CD4-positive, alpha-beta T cell treated with Interleukin-12 subunit alpha and Interleukin-12 subunit beta, for 1 hour (primary cell): ENCODE measurements around the gene FBXW9.
"Not testable (repeated sequence)": the region's sequence is repeated elsewhere in the genome, so short reads cannot be mapped to it uniquely, and the experiment has no call there.

Experiments
- DNase-seq: peaks from one replicate; pipeline ENCODE4 v3.0.0-alpha.2; 2020

The FBXW9 gene

DNA sequence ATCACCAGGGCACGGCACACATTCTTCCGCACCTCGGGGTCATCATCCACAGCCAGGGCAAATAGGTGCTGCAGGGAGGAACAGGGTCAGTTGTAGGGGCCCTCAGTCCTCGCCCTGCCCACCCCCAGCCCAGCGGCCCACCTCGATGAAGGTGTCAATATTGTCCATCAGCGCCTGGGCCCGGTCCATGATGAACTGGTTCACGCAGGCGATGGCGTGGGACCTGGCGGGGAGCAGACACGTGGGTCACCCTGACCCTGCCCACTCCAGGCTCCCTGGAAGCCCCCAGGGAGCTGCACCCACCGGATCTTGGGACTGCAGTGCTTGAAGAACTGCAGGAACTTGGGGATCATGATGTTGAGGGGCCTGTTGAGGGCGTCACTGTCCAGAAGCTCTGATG is 18.7 kb upstream of the FBXW9 start:
- no peak for DNase-seq

DNA sequence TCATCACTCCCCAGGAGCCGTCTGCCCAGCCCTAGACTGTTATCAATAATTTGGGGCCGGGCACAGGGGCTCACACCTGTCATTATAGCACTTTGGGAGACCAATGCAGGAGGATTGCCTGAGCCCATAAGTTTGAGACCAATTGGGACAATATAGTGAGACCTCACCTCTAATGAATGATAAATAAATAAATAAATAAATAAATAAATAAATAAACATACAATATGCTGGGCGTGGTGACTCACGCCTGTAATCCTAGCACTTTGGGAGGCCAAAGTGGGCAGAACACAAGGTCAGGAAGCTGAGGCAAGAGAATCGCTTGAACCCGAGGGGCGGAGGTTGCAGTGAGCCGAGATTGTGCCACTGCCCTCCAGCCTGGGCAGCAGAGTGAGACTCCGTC is 16.9 kb upstream of the FBXW9 start:
- DNase-seq = not testable (repeated sequence)

DNA sequence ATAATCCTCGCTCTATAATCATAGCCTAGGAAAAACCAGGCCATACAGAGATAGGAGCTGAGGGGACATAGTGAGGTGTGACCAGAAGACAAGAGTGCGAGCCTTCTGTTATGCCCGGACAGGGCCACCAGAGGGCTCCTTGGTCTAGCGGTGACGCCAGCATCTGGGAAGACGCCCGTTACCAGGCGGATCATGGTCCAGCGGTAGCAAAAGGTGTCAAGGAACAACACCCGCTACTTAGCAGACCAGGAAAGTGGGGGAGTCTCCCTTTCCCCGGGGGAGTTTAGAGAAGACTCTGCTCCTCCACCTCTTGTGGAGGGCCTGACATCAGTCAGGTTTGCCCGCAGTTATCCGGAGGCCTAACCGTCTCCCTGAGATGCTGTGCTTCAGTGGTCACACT is 15.6 kb upstream of the FBXW9 start:
- DNase-seq = not testable (repeated sequence)

DNA sequence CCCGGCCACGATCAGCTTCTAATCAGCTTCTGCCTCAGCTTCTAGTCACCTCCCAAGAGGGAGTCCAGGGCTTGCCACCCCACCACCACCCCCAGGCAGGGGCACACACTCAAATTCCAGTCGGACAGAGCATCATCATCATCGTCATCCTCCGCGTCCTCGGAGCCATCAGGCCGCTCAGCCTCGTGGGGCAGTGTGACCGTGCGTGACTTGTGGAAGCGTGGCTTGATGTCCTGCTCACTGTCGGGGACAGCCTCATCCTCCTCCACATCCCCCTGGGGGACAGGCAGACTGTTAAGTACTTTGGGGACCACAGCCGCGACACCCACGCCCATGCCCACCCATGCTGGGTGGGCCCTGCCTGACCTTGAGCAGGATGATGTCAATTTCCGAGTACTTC is 14.8 kb upstream of the FBXW9 start:
- no peak for DNase-seq

DNA sequence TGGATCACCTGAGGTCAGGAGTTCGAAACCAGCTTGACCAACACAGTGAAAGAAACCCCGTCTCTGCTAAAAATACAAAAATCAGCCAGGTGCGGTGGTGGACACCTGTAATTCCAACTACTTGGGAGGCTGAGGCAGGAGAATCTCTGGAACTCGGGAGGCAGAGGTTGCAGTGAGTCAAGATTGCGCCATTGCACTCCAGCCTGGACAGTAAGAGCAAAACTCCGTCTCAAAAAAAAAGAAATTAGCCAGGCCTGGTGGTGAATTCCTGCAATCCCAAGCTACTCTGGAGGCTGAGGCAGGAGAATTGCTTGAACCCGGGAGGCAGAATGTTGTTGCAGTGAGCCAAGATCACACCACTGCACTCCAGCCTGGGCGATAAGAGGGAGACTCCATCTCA is 12.2 kb upstream of the FBXW9 start:
- DNase-seq = no peak

DNA sequence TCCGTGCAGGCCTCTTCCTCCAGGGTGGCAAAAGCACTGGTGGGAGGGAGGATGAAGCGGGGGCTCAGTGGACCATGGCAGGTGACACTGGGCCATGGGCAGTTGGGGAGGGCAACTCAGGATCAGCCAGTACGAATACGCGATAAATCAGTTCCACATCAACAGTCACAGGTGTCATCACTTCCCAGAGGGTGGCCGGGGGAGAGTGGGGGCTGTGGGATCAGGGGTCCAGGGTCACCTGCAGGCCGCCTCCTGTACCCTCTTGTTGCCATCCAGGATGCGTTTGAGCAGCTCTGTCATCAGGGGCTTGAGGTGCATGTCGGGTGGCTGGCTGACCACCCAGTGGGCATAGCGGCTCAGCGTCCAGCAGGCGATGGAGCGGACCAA is 9.9 kb upstream of the FBXW9 start:
- DNase-seq = no peak

DNA sequence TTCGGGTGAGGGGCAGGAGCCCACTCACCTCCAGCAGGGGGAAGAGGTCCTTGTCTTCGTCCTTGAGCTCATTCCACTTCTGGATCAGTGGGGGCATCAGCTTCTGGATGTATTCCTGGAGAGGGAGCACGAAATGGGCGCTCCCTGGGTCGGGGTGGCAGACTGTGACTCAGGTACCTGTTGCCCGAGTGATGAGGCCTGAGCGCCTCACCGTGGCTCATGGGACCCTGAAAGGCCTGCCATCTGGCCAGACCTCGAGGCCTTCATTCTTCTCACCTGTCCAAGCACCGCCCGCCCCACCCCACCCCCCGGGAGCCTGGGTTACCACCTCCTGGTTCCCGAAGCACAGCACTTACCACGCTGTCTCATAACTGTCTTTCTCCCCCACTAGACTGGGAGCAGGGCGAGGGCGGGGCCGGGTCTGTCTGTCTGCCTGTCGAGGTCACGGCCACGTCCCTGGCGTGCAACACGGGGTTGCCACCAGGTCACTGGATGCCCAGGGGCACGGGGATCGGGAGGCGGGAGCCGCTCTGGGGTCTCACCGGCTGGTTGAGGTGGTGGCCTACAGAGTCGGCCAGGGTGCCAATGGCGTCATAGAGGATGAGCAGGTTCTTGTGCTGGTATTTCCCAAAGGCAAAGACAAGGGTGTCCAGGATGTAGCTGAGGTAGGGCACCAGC is 9.4 kb upstream of the FBXW9 start:
- DNase-seq = no peak

DNA sequence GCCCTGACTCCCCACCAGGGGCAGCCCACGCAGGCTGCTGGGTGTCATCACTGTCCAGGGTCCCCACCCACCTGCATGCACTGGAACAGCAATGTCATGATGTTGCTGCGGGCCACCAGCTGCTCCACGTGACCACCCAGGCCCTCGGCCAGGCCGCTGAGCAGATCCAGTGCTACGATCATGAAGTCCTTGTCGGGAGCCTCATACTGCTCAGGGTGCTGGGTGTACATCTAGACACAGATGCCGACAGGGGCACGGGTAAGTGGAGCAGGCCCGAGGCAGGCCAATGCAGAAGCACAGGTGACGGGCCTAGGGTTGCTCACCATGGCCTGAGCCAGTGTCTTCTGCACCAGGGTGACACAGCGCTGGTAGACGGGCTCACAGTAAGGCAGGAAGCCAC is 8.7 kb upstream of the FBXW9 start:
- no peak for DNase-seq

DNA sequence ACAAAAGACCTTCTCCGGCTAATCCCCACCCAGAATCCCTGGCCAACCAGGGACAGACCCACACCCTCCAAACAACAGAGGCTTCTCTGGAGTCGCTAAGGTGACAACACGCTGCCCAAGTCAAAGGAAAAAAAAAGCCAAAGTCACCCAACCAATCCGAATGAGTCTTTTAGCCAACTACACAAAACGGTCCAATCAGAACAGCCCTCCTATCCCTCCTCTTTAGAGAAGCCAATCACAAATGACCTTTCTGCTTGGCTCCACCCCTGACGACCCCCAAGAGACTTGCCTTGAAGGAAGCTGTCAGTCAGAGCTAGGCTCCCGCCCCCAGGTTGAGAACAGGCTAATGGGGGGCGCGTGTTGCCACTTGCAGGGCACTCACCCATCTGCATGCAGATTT is 6.6 kb upstream of the FBXW9 start:
- DNase-seq = no peak

DNA sequence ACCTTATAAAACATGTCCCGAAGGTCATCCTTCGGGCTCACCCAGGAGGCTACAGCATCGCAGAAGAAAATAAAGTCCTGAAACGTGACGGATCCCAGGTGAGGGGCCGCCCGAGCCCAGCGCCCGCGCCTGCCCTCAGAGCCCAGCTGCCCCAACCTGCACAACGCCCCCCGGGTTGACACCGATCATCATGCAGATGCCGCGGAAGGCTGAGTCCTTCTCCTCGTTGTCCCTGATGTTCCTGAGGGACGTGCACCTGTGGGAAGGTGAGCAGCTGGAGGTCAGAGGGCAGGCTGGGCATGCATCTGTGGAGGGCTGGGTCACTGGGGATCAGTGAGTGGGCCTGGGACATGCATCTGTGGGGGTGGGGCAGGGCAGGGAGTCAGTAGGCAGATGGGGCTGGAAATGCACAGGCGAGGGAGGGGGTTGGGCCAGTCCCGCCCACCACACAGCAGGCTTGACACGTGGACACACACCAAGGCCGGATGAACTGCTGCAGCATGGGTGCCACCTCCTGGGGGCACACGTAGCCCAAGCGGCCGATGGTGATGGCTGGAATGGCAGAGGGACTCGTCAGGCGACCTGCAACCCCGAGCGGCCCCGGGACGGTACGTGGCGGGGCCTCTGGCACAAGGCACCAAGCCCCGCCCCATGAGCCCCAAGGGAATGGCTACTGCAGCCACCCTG is 5.3 kb upstream of the FBXW9 start:
- no peak for DNase-seq

DNA sequence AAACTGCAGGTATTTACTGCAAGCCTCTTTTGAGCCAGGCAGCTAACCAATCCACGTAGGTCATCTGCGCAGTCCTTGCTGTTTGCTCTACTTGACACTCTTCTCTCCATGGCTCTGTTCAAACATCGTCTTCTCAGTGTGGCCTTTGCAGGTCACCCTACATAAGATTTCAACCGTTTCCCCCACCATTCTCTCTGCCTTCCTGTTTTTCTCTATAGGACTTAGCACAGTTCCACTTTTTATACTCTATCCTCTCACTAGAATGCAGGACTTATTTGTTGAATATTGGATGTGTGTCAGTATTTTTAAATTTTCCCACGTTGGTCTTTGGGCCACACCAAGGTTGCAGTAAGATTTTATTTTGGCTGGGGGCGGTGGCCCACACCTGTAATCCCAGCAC is 1.7 kb upstream of the FBXW9 start:
- no peak for DNase-seq

DNA sequence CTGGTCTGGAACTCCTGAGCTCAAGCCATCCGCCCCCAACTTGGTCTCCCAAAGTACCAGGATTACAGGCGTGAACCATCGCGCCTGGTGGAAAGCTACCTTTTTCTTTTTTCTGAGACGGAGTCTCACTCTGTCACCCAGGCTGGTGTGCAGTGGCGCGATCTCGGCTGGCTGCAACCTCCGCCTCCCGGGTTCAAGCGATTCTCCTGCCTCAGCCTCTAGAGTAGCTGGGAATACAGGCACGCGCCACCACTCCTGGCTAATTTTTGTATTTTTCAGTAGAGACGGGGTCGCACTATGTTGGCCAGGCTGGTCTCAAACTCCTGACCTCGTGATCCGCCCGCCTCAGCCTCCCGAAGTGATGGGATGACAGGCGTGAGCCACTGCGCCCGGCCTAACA is 994 bp upstream of the FBXW9 start:
- not testable (repeated sequence) for DNase-seq

DNA sequence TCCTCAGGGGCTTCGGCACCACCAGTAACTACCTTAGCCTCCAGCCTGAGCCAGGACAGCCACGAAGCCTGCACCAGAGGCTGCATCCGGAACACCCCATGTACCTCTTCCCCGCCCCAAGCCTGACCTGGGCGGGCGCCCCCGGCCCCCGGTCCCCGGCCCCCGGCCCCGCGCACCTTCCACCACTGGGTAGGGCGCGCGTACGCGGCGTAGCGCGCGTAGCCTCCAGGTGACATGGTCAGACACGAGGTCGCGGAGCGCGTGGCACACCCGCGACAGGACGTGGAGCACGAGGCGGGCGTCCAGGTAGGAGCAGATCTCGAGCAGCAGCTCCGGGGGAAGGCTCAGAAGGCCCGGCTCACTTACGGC is 450 bp downstream of the FBXW9 start:
- DNase-seq = no peak

DNA sequence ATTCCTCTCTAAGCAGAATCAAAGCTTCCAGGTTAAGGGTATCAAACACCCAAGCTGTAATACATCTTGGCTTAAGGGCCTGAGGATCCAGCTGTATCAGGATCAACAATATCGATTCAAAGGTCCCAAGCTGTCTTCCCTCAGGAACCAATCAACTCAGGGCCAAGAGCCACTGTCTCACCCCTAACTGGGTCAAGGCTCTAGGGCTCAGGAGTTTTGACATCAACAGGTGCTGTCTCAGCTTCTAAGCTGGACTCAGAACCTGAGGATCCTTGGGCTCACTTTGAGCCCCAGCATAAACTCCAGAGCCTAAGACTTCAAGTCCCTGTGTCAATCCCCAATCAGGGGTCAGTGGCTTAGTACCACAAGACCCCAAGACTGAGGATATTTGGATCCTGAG is 917 bp downstream of the FBXW9 start:
- no peak for DNase-seq

DNA sequence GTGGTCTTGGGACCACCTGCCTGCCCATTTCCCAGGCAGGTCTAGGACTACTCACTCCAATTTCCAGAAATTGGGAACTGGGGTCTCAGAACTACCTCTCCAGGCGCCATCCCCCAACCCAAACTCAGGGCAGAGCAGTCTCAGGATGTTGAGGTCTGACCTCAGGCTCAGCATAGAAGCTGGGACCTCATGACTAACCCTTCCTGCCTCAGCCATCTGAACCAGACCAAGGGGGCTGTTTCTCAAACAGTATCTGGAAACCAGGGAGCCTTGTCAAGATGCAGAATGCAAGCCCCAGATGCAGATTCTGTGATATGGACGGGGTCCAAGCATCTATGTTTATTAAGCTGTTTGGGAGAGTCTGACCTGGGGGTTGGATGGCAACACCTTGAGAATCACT is 1.3 kb downstream of the FBXW9 start:
- no peak for DNase-seq

DNA sequence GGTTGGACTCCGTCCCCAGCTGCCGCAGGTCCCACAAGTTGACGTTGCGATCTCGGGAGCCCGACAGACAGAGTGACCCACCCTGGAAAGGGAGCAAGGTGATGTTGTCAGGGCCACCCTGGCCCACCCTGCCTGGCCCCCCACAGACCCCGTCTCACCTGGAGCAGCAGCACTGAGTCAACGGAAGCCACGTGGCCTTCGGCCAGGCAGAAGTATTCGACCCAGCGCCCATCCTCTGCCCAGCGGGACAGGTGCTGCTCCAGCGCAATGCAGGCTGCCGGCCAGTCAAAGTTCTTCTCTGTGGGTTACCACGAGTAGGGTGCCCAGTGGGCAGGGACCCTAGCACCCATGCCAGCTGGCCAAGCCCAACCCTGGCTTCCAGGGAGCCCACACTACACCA is 1.8 kb downstream of the FBXW9 start:
- DNase-seq = no peak

DNA sequence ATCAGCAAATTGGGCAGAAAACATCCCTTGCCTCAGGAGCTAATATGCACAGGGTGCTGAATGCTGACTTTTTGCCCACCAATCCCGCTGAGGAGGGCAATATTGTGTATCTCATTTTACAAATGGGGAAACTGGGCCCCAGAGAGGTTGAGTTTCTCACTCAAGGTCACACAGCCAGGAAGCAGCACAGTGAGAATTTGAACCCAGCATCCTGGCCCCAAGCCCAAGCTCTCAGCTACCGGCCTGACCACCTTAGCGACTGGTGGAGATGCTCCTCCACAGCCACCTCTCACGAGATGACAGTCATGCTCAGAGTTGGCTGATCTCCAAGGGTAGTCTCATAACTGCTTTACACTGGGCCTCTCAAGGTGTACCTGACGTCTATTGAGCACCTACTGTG is 3.5 kb downstream of the FBXW9 start:
- DNase-seq = no peak

DNA sequence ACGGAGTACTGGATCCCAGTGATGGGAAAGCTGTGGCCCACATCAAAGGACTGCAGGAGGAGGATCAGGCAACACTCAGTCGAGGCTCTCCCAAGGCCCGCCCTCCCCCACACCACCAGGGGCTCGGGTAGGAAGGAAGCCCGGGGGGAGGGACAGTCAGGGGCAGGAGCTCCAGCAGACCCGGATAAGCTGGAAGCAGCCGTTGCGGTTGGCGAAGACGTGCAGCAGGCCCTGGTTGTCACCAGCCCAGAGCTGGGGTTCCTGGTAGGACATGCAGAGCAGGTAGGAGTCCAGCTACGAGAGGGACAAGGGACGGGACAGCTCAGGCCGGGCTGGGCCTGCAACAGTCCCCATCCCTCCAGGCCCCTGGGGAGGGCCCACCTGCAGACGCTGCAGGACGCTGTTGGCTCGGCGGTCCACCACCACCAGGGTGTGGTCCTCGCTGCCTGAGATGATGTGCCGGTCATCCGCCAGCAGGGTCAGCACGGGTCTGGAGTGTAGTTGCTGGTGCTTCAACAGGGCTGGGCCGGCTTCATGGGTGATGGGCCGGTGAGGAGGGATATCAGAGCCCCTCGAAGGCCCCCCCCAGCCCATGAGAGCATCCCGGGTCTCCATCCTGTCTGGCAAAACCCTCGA is 6.7 kb downstream of the FBXW9 start:
- DNase-seq = no peak

DNA sequence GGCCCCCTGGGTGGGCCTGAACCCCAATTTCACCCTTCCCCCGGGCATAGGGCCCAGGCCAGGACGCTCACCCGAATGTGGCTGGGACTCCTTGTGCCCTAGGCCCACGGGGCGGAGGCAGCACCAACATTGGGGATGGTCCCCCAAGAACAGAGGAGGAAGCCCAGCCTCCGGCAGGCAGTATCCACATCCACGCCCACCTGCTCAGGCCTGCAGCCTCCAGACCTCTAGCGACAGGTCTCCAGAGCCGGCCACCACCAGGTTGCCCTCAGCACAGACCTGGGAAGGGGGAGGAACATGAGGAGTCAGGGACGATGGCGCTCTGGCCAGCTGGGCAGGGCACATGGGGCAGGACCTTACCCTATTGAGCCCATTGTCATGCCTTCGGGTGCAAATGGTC is 7.4 kb downstream of the FBXW9 start:
- DNase-seq = no peak

DNA sequence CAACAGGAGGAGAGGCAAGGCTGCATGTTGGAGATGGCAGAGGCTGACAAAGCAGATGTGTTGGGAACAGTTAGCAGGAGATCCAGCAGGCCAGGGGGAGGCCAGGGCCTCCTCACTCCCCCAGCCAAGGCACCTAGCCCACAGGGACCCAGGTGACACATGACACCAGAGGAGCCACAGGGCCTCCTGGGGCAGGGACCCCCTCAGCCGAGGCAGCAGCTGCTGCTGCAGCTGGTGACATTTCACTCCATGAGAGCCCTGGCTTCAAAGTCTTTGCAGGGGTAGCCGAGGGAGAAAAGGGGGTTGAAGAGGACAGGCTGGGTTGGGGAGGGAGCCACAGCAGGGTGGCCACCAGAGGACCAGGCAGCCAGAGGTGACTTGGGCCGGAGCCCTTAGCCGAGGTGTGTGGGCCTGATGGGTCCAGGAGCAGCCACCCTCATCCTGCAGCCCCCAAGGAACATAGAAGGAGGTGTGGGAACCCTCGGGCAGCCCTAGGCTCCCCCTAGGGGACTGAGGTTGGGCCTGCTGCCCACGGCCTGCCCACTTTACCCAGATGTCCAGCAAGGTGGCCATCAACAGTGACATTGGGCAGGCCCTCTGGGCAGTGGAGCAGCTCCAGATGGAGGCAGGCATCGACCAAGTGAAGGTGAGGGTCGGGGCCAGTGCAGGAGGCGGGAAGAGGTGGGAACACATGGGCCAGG is 8.8 kb downstream of the FBXW9 start, which contains the start of gene GNG14:
GNG14 (plus strand) TSS at position 503 of the 701 bp plus-strand sequence; CDS start at position 554, 51 bp downstream.
- DNase-seq = no peak

DNA sequence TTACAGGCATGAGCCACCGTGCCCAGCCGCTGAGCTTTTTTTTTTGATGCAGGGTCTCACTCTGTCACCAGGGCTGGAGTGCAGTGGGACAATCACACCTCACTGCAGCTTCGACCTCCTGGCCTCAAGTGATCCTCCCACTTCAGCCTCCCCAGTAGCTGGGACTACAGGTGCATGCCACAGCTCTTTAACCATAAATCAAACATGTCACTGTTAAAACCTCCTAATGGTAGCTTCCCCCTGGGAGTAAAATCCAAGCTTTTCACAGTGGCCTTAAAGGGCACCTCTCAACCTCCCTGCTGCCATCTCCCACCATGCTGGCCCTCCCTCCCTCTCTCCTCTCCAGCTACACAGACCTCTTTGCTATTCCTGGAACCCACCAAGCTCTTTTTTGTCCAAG is 10.6 kb downstream of the FBXW9 start:
- no peak for DNase-seq

DNA sequence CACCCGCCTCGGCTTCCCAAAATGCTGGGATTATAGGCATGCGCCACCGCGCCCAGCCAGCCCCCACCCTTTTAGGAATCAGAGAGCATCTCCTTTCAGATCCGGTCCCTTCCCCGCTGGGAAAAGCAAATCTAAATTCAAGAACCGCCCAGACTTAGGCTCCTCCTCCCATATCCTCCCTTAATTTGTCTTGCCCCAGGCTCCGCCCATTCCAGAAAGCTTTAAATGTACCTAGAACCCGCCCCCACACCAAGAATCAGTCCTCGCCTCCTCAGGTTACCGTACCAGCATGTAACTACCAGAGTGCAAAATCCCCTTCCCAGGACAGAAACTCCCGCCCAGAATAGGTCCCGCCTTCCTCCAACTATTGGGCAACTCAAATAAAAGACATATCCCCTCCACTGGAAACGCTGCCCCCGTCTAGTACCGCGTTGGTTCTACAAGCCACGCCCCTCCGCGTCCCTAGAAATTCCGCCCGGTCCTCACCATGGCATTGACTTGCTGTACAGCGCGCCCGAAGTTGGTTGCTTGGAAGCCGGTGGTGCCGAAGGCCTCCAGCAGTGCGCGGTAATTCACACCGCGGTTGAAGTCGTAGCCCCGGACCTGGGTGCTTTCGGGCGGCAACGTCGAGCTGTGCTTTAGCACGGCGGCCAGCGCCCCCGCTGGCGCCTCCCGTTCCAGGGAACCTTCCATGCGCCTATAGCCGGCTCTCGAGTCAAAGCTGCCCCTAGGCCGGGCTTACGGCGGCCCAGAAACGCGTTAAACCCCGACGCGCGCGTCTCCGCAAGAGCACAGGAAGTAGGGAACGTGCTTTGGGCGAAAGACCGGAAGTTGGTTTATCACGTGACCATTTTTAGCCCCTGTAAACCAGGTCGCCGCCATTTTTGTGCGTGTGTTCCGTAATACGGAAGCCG is 15.1 kb downstream of the FBXW9 start, which contains the start of gene DHPS:
DHPS (minus strand) TSS at position 807 of the 914 bp plus-strand sequence; CDS start at position 693, 114 bp downstream.
- DNase-seq = peak; percentile 96

DNA sequence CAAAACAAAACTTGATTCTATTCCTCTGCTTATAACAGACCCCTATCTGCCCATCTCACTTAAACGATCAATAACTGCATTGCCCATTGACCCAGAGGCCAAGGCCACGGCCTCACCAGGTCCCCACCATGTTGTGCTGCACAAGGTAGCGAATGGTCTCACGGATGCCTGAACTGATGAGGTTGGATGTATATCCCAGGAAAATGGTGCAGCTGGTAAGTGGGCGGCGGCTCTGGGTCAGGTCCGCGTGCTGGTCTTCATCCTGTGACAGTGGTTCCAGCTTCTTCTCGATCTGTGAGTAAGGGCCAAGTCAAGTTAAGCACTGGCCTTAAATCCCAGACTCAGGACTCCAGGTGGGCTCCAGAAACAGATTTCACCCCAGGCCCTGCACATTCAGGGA is 16.4 kb downstream of the FBXW9 start:
- DNase-seq = no peak
